ENCODE data around the gene VAV3. TPM values are rescaled to one million over a fixed set of nuclear protein-coding genes. Genes with fewer than 3 reads are reported as not detected.

Gene VAV3
- total RNA-seq, 1 experiment from 2014 or later: 38.2 TPM

GRCh38 chr1:107920561-107920960 lies 44.4 kb downstream of the VAV3 start:
- no TSS peak for BruUV-seq (replicated peaks)
- Mint-ChIP-seq H3K9me3 (ENCODE audit: low read depth, unreplicated experiment) (no peaks in the 10 kb centered on the region), H3K27me3 (ENCODE audit: unreplicated experiment) (peaks cover 13% of the 10 kb centered on the region), H3K36me3 (ENCODE audit: insufficient read depth, unreplicated experiment) (no peaks in the 10 kb centered on the region), H3K27ac (ENCODE audit: unreplicated experiment) (no peak overlapping the region), H3K4me3 (ENCODE audit: low read depth, unreplicated experiment) (no peak overlapping the region), H3K4me1 (ENCODE audit: low read depth, unreplicated experiment) (no peaks in the 10 kb centered on the region)
- no peak for DNase-seq
- intact Hi-C loops (cut with micrococcal nuclease; ENCODE audit: unreplicated experiment): no loop called here
- no peak for TF ChIP-seq CTCF (IDR thresholded peaks at IDR 0.05; ENCODE audit: unreplicated experiment)
- CTCF ChIA-PET: no interaction called here

- no peak overlapping the region for H3K4me3 Mint-ChIP-seq (ENCODE audit: low read depth, unreplicated experiment)
- H3K36me3 Mint-ChIP-seq (ENCODE audit: insufficient read depth, unreplicated experiment): no peaks in the 10 kb centered on the region
- no peak overlapping the region for H3K27ac Mint-ChIP-seq (ENCODE audit: unreplicated experiment)
- intact Hi-C loops (cut with micrococcal nuclease; ENCODE audit: unreplicated experiment): no loop called here
- no peak for TF ChIP-seq CTCF (IDR thresholded peaks at IDR 0.05; ENCODE audit: unreplicated experiment)
- H3K9me3 Mint-ChIP-seq (ENCODE audit: low read depth, unreplicated experiment): no peaks in the 10 kb centered on the region
- peaks cover 13% of the 10 kb centered on the region for H3K27me3 Mint-ChIP-seq (ENCODE audit: unreplicated experiment)
- BruUV-seq (replicated peaks): no TSS peak
- H3K4me1 Mint-ChIP-seq (ENCODE audit: low read depth, unreplicated experiment): no peaks in the 10 kb centered on the region
- no peak for DNase-seq
- CTCF ChIA-PET: no interaction called here
Measured at GRCh38 chr1:107919953-107920352, 45.0 kb downstream of the VAV3 start.

- BruUV-seq (replicated peaks): no TSS peak
- CTCF ChIA-PET: interaction anchor here (0.6 kb wide), 1 partner anchor 236 kb away, joined by 4 read pairs; no protein-coding TSS in a partner anchor
- no peak for TF ChIP-seq CTCF (IDR thresholded peaks at IDR 0.05; ENCODE audit: unreplicated experiment)
Measured at GRCh38 chr1:107914119-107914765, 50.7 kb downstream of the VAV3 start.

GRCh38 chr1:107912656-107913055 lies 52.3 kb downstream of the VAV3 start:
- BruUV-seq (replicated peaks): no TSS peak
- TF ChIP-seq CTCF (IDR thresholded peaks at IDR 0.05; ENCODE audit: unreplicated experiment): no peak
- Mint-ChIP-seq H3K4me1 (ENCODE audit: low read depth, unreplicated experiment) (no peaks in the 10 kb centered on the region), H3K27ac (ENCODE audit: unreplicated experiment) (no peak overlapping the region), H3K4me3 (ENCODE audit: low read depth, unreplicated experiment) (no peak overlapping the region), H3K9me3 (ENCODE audit: low read depth, unreplicated experiment) (no peaks in the 10 kb centered on the region), H3K27me3 (ENCODE audit: unreplicated experiment) (peaks cover 18% of the 10 kb centered on the region), H3K36me3 (ENCODE audit: insufficient read depth, unreplicated experiment) (no peaks in the 10 kb centered on the region)
- DNase-seq: no peak
- intact Hi-C loops (cut with micrococcal nuclease; ENCODE audit: unreplicated experiment): no loop called here
- CTCF ChIA-PET: no interaction called here

More at GRCh38 chr1:107914119-107914765, 50.7 kb downstream of the VAV3 start:
- intact Hi-C loops (cut with micrococcal nuclease; ENCODE audit: unreplicated experiment): no loop called here
- Mint-ChIP-seq H3K4me1 (ENCODE audit: low read depth, unreplicated experiment) (no peaks in the 10 kb centered on the region), H3K4me3 (ENCODE audit: low read depth, unreplicated experiment) (no peak overlapping the region), H3K36me3 (ENCODE audit: insufficient read depth, unreplicated experiment) (no peaks in the 10 kb centered on the region), H3K27ac (ENCODE audit: unreplicated experiment) (no peak overlapping the region), H3K27me3 (ENCODE audit: unreplicated experiment) (peaks cover 13% of the 10 kb centered on the region), H3K9me3 (ENCODE audit: low read depth, unreplicated experiment) (no peaks in the 10 kb centered on the region)
- DNase-seq: no peak

All from Calu3 (cell line).